ENCODE measurements around the gene EIF4EBP2.

EIF4EBP2 gene

GRCh38 chr10:70462349-70462984, 58.5 kb downstream of the EIF4EBP2 start:
- no peak for DNase-seq

DNA sequence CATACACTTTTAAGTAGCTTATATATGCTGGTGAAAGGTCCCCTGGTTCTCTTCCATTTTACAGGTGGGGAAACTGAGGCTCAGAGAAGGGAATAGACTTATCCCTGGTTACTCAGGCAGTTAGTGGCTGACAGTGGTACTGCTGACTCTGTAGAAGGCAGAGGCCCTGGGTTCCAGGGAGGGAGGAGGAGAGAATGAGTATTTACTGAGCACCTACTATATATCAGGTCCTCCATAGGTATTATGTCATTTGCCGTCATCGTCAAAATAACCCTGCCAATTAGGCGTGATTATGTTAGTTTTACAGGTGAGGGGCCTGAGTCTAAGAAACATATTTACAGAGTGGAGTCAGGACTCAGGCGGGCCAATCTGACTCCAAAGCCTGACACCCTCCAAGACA, 61.3 kb downstream of the EIF4EBP2 start:
- DNase-seq, result no peak

DNA sequence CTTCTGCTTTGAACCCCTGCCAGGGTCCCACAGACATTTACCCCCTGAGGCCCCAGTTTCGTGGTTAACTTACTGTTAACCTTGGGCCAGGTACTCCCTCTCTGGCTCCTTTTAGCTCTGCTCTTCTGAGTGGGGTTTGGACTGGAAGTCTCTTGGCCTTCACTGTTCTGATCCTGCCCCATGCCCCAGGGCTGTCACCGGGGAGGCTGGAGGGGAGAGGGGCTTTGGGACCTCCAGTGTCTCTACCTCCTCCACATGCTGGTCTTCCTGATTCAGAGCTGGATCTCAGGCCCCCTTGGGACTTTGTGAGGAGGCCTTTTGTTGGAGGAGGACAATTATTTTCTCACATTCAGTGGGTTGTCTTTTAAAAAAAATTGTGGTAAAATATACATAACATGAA, 61.9 kb downstream of the EIF4EBP2 start:
- DNase-seq, result no peak

DNA sequence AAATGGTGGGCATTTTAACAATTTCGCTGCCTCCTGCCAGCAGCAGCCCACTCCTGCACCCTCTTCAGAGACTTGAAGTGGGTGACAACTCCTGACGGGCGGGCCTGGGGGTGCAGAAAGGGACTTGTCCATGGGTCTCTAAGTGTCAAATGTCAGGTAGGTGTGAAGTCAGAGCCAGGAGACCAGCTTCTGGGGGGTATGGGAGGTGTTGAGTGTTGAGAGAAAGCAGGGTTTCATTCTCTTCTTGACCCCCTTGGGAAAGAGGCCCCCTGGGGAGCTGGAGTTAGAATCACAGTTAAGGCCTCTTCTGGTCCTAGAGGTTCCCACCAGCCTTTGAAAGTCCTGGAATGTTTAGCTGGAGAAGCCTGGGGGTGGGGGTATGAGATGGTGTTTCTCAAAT, 63.0 kb downstream of the EIF4EBP2 start:
- no peak for DNase-seq

GRCh38 chr10:70472799-70473454, 69.0 kb downstream of the EIF4EBP2 start:
- DNase-seq, result no peak

DNA sequence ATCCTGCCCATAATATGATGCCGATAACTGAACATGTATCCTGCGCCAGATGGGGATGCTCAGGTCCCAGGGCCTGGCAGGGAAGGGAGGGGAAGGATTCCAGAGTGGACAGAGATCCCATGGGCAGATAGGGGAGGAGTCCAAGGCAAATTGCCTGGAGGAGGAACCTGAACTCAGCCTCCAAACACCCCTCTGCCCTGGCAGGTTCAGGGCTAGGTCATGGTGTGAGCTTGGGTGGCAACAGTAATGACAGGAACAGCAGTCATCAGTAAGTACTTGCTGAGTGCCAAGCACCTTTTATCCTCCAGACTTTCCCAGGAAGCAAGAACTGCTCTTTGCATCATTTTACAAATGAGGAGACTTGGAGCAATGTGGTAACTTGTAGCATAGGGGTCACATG, 70.8 kb downstream of the EIF4EBP2 start:
- DNase-seq, result no peak

DNA sequence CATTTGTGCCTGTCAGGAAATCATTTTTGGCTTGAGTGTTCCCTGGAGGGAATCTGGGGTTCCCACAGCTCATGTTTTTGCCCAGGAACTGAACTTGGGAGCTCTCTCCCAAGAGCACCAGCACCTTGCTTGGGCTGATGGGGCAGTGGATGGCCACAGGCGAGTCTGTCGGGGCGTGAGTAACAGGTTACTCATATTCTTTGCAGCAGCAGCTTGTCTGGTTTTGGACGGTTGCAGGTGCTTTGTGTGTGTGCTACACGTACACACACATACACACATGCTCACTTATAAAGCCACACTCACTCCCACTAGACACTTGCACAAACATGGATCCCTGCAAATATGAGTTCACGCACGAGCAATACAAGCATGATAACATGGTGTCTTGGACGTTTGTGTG, 71.7 kb downstream of the EIF4EBP2 start:
- DNase-seq, result no peak

DNA sequence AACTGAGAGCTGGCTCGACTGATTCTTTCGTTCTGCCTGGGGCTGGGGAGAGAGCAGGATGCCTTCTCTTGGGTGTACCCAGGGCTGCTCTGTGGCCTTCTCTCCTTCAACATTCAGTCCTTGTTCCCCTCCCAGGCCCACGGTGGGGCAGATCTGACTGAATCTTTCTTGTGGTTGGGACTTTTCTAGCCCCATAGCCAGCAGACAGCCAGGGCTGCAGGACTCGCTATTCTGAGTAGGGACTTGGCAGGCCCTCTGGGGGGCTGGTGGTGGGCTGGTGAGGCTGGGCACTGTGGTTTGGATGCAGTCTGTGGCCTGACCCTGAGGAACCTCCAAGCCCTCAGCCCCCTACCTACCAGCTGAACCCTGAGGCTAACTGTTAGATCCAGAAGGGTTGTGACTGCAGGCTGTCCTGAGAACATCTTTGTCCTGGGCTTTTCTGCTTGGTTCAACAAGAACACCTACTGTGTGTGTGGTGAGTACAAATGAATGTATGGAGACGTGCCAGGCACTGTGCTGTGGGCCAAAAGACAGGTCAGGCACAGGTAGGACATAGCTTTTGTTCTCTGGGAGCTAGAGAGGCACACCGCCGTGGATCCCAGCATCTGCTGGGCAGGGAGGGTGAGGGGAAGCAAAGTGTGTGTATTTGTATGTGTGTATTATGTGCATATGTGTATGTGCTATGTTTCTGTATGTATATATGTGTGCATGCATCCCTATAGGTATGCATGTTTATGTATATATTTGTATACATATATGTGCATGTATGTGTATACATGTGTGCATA, 72.5 kb downstream of the EIF4EBP2 start:
- no peak for DNase-seq

GRCh38 chr10:70477661-70478162, 73.8 kb downstream of the EIF4EBP2 start:
- DNase-seq, result no peak

Measured in suppressor macrophage treated with lipopolysaccharide for 4 hours (primary cell).